ENCODE data around the gene DLX3. TPM values are rescaled to one million over a fixed set of nuclear protein-coding genes. Genes with fewer than 3 reads are reported as not detected.
A peak's percentile ranks its signal among the peaks of the same experiment; 100 is the strongest.

Gene DLX3
- polyA plus RNA-seq (2013, experiment 1 of 2) = 0.01 TPM
- not detected for polyA plus RNA-seq (2013, experiment 2 of 2)

GRCh38 chr17:49995055-49995738 is at the start of gene DLX3:
TSS of gene DLX3 (minus strand) at chr17:49995224. CDS start at chr17:49994998, 226 bp downstream.
- Histone ChIP-seq H2BK5ac (ENCODE audit: low read depth, low read length, poor library complexity, severe bottlenecking) (no peak within 1 kb of the TSS), H2AFZ (ENCODE audit: low read depth, low read length) (peak within 1 kb of the TSS; percentile 15), H3K18ac (ENCODE audit: low read depth in 1 of 2, low read length in 2 of 2) (no peak within 1 kb of the TSS), H4K8ac (ENCODE audit: low read length) (peak within 1 kb of the TSS; percentile 13), H3K9ac (ENCODE audit: low read length) (peak within 1 kb of the TSS; percentile 68), H2BK12ac (ENCODE audit: low read length in 2 of 2) (no peak within 1 kb of the TSS), H2AK5ac (ENCODE audit: low read length, severe bottlenecking) (no peak within 1 kb of the TSS), H3K14ac (ENCODE audit: low read length in 2 of 2) (no peak within 1 kb of the TSS), H3K79me1 (replicated peaks; ENCODE audit: low read length, poor library complexity, severe bottlenecking) (no peaks in the 10 kb centered on the region), H3K4me2 (ENCODE audit: low read length, poor library complexity, severe bottlenecking) (peak within 1 kb of the TSS; percentile 49), H3K9me3 (ENCODE audit: control insufficient read depth, low read length) (no peaks in the 10 kb centered on the region), H3K4ac (ENCODE audit: low read depth in 1 of 2, low read length in 2 of 2) (no peak within 1 kb of the TSS), H3K4me3 (ENCODE audit: insufficient read depth in 1 of 2, low read depth in 1 of 2, low read length in 2 of 2) (peak within 1 kb of the TSS; percentile 28 to 77), H3K27ac (ENCODE audit: low read length, poor library complexity, severe bottlenecking) (no peak within 1 kb of the TSS), H3K27me3 (ENCODE audit: control insufficient read depth in 1 of 2, insufficient read depth in 1 of 2, low read length in 2 of 2) (peaks cover 69 to 78% of the 10 kb centered on the region in 2 experiments), H4K91ac (ENCODE audit: low read length) (no peak within 1 kb of the TSS), H3K36me3 (ENCODE audit: control insufficient read depth in 1 of 2, insufficient read depth in 2 of 2, low read depth in 1 of 2, low read length in 2 of 2) (no peaks in the 10 kb centered on the region), H2BK120ac (ENCODE audit: low read depth, low read length) (no peak within 1 kb of the TSS), H3K23ac (ENCODE audit: low read length in 2 of 2) (no peak within 1 kb of the TSS), H2BK15ac (ENCODE audit: low read depth, poor library complexity, severe bottlenecking) (no peak within 1 kb of the TSS), H3K4me1 (ENCODE audit: control insufficient read depth, insufficient read depth, low read depth, low read length) (peaks cover 35% of the 10 kb centered on the region)
- peak; percentile 76 for DNase-seq
- WGBS = 1% methylated on average over 28 of the region's 29 CpGs

- 100% methylated on average over 2 of the region's 5 CpGs for WGBS
- H3K9ac ChIP-seq (ENCODE audit: low read length) = no peak overlapping the region
- H2BK5ac ChIP-seq (ENCODE audit: low read depth, low read length, poor library complexity, severe bottlenecking) = no peak overlapping the region
- H3K4ac ChIP-seq (ENCODE audit: low read depth in 1 of 2, low read length in 2 of 2) = no peak overlapping the region
- no peak overlapping the region for H3K18ac ChIP-seq (ENCODE audit: low read depth in 1 of 2, low read length in 2 of 2)
- no peak overlapping the region for H3K4me3 ChIP-seq (ENCODE audit: insufficient read depth in 1 of 2, low read depth in 1 of 2, low read length in 2 of 2)
- no peaks in the 10 kb centered on the region for H3K9me3 ChIP-seq (ENCODE audit: control insufficient read depth, low read length)
- H3K4me1 ChIP-seq (ENCODE audit: control insufficient read depth, insufficient read depth, low read depth, low read length) = peaks cover 40% of the 10 kb centered on the region
- no peak overlapping the region for H2BK12ac ChIP-seq (ENCODE audit: low read length in 2 of 2)
- H3K79me1 ChIP-seq (replicated peaks; ENCODE audit: low read length, poor library complexity, severe bottlenecking) = no peaks in the 10 kb centered on the region
- H2AK5ac ChIP-seq (ENCODE audit: low read length, severe bottlenecking) = peak overlapping the region; percentile 28
- peak overlapping the region; percentile 74 for H2BK15ac ChIP-seq (ENCODE audit: low read depth, poor library complexity, severe bottlenecking)
- no peak overlapping the region for H3K23ac ChIP-seq (ENCODE audit: low read length in 2 of 2)
- H3K4me2 ChIP-seq (ENCODE audit: low read length, poor library complexity, severe bottlenecking) = no peak overlapping the region
- H4K8ac ChIP-seq (ENCODE audit: low read length) = no peak overlapping the region
- H4K91ac ChIP-seq (ENCODE audit: low read length) = no peak overlapping the region
- no peak overlapping the region for H2BK120ac ChIP-seq (ENCODE audit: low read depth, low read length)
- no peak for DNase-seq
- H3K27me3 ChIP-seq (ENCODE audit: control insufficient read depth in 1 of 2, insufficient read depth in 1 of 2, low read length in 2 of 2) = no peaks in the 10 kb centered on the region
- H3K14ac ChIP-seq (ENCODE audit: low read length in 2 of 2) = no peak overlapping the region
- no peaks in the 10 kb centered on the region for H3K36me3 ChIP-seq (ENCODE audit: control insufficient read depth in 1 of 2, insufficient read depth in 2 of 2, low read depth in 1 of 2, low read length in 2 of 2)
- no peak overlapping the region for H2AFZ ChIP-seq (ENCODE audit: low read depth, low read length)
- no peak overlapping the region for H3K27ac ChIP-seq (ENCODE audit: low read length, poor library complexity, severe bottlenecking)
Observed at GRCh38 chr17:50044483-50044882, 49.5 kb upstream of the DLX3 start.

- Histone ChIP-seq H3K9ac (ENCODE audit: low read length) (no peak overlapping the region), H3K4me1 (ENCODE audit: control insufficient read depth, insufficient read depth, low read depth, low read length) (peaks cover 32% of the 10 kb centered on the region), H3K14ac (ENCODE audit: low read length in 2 of 2) (peak overlapping the region in 1 of 2 experiments; percentile 11), H2AK5ac (ENCODE audit: low read length, severe bottlenecking) (peak overlapping the region; percentile 8), H2BK15ac (ENCODE audit: low read depth, poor library complexity, severe bottlenecking) (peak overlapping the region; percentile 3), H3K9me3 (ENCODE audit: control insufficient read depth, low read length) (no peaks in the 10 kb centered on the region), H2BK5ac (ENCODE audit: low read depth, low read length, poor library complexity, severe bottlenecking) (no peak overlapping the region), H3K23ac (ENCODE audit: low read length in 2 of 2) (no peak overlapping the region), H4K8ac (ENCODE audit: low read length) (no peak overlapping the region), H2BK120ac (ENCODE audit: low read depth, low read length) (no peak overlapping the region), H3K4me3 (ENCODE audit: insufficient read depth in 1 of 2, low read depth in 1 of 2, low read length in 2 of 2) (no peak overlapping the region), H4K91ac (ENCODE audit: low read length) (peak overlapping the region; percentile 14), H3K79me1 (replicated peaks; ENCODE audit: low read length, poor library complexity, severe bottlenecking) (no peaks in the 10 kb centered on the region), H3K4me2 (ENCODE audit: low read length, poor library complexity, severe bottlenecking) (no peak overlapping the region), H3K4ac (ENCODE audit: low read depth in 1 of 2, low read length in 2 of 2) (no peak overlapping the region), H3K27me3 (ENCODE audit: control insufficient read depth in 1 of 2, insufficient read depth in 1 of 2, low read length in 2 of 2) (no peaks in the 10 kb centered on the region), H2BK12ac (ENCODE audit: low read length in 2 of 2) (no peak overlapping the region), H3K27ac (ENCODE audit: low read length, poor library complexity, severe bottlenecking) (no peak overlapping the region), H2AFZ (ENCODE audit: low read depth, low read length) (no peak overlapping the region), H3K36me3 (ENCODE audit: control insufficient read depth in 1 of 2, insufficient read depth in 2 of 2, low read depth in 1 of 2, low read length in 2 of 2) (no peaks in the 10 kb centered on the region), H3K18ac (ENCODE audit: low read depth in 1 of 2, low read length in 2 of 2) (no peak overlapping the region)
- no peak for DNase-seq
- WGBS = 89% methylated on average over 16 of the region's 16 CpGs
Observed at GRCh38 chr17:50043290-50044148, 48.5 kb upstream of the DLX3 start.

- Histone ChIP-seq H3K9ac (ENCODE audit: low read length) (no peak overlapping the region), H2BK12ac (ENCODE audit: low read length in 2 of 2) (no peak overlapping the region), H3K79me1 (replicated peaks; ENCODE audit: low read length, poor library complexity, severe bottlenecking) (no peaks in the 10 kb centered on the region), H2AFZ (ENCODE audit: low read depth, low read length) (no peak overlapping the region), H3K27me3 (ENCODE audit: control insufficient read depth in 1 of 2, insufficient read depth in 1 of 2, low read length in 2 of 2) (no peaks in the 10 kb centered on the region), H4K91ac (ENCODE audit: low read length) (no peak overlapping the region), H3K36me3 (ENCODE audit: control insufficient read depth in 1 of 2, insufficient read depth in 2 of 2, low read depth in 1 of 2, low read length in 2 of 2) (no peaks in the 10 kb centered on the region), H3K4me3 (ENCODE audit: insufficient read depth in 1 of 2, low read depth in 1 of 2, low read length in 2 of 2) (no peak overlapping the region), H2BK120ac (ENCODE audit: low read depth, low read length) (no peak overlapping the region), H3K14ac (ENCODE audit: low read length in 2 of 2) (no peak overlapping the region), H3K4me2 (ENCODE audit: low read length, poor library complexity, severe bottlenecking) (no peak overlapping the region), H3K9me3 (ENCODE audit: control insufficient read depth, low read length) (no peaks in the 10 kb centered on the region), H2AK5ac (ENCODE audit: low read length, severe bottlenecking) (no peak overlapping the region), H3K4ac (ENCODE audit: low read depth in 1 of 2, low read length in 2 of 2) (no peak overlapping the region), H2BK5ac (ENCODE audit: low read depth, low read length, poor library complexity, severe bottlenecking) (no peak overlapping the region), H3K4me1 (ENCODE audit: control insufficient read depth, insufficient read depth, low read depth, low read length) (peaks cover 34% of the 10 kb centered on the region), H4K8ac (ENCODE audit: low read length) (no peak overlapping the region), H3K23ac (ENCODE audit: low read length in 2 of 2) (no peak overlapping the region), H2BK15ac (ENCODE audit: low read depth, poor library complexity, severe bottlenecking) (no peak overlapping the region), H3K27ac (ENCODE audit: low read length, poor library complexity, severe bottlenecking) (no peak overlapping the region), H3K18ac (ENCODE audit: low read depth in 1 of 2, low read length in 2 of 2) (no peak overlapping the region)
- no peak for DNase-seq
- WGBS = 96% methylated on average over 4 of the region's 5 CpGs
Observed at GRCh38 chr17:50042211-50042610, 47.2 kb upstream of the DLX3 start.
